Fibroblast of mammary gland (primary cell): ENCODE measurements around the gene ME3.

Experiments used
- DNase-seq: peaks from one replicate; pipeline ENCODE4 v3.0.0-alpha.2; 2010; ENCODE audit warnings: low read depth
- H3K4me3 ChIP-seq: 2 replicates; pipeline ENCODE4 v1.5.1; 2011; ENCODE audit warnings: low read depth, mild to moderate bottlenecking, low read length, moderate library complexity; ENCODE audit not compliant: control insufficient read depth
- TF ChIP-seq, protein P1 (sequence below): conservative IDR thresholded peaks from 2 replicates; pipeline ENCODE4 v1.5.1; 2011; ENCODE audit warnings: low read depth, low read length, inconsistent platforms; ENCODE audit not compliant: control insufficient read depth, insufficient read depth

ME3 gene

DNA sequence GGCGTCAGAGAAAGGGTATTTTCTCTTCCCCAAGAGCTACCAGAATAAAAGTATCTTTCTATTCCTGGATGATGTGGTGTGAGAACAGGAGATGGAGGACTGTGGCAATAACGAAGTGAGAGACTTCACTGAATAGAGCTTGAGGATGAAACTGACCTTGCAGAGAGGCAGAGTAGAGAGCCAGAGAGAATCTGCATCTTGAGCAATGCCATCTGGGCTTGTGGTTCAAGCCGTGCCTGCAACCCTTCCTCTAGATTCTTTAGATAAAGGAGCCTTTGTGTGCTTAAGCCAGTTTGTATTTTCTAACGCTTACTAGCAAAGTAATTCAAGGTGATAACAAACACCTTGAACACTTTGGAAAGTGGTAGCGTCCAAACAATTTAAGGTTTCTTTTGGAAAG lies 2.2 kb downstream of the ME3 start:
- H3K4me3 ChIP-seq: no peak overlapping the region
- DNase-seq: peak; percentile 66
- TF ChIP-seq, protein P1, sequence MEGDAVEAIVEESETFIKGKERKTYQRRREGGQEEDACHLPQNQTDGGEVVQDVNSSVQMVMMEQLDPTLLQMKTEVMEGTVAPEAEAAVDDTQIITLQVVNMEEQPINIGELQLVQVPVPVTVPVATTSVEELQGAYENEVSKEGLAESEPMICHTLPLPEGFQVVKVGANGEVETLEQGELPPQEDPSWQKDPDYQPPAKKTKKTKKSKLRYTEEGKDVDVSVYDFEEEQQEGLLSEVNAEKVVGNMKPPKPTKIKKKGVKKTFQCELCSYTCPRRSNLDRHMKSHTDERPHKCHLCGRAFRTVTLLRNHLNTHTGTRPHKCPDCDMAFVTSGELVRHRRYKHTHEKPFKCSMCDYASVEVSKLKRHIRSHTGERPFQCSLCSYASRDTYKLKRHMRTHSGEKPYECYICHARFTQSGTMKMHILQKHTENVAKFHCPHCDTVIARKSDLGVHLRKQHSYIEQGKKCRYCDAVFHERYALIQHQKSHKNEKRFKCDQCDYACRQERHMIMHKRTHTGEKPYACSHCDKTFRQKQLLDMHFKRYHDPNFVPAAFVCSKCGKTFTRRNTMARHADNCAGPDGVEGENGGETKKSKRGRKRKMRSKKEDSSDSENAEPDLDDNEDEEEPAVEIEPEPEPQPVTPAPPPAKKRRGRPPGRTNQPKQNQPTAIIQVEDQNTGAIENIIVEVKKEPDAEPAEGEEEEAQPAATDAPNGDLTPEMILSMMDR: no peak

DNA sequence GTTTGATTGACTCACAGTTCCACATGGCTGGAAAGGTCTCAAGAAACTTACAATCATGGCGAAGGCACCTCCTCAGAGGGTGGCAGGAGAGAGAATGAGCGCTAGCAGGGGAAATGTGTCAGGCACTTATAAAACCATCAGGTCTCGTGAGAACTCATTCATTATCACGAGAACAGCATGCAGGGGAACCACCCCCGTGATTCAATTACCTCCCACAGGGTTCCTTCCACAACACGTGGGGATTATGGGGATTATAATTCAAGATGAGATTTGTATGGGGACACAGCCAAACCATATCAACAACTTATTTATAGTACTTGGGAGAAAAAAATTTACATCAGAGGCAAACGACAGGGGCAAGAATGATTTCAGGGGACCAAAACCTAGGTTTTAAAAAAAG lies 3.0 kb downstream of the ME3 start:
- no peak overlapping the region for H3K4me3 ChIP-seq
- TF ChIP-seq, protein P1: no peak
- no peak for DNase-seq

DNA sequence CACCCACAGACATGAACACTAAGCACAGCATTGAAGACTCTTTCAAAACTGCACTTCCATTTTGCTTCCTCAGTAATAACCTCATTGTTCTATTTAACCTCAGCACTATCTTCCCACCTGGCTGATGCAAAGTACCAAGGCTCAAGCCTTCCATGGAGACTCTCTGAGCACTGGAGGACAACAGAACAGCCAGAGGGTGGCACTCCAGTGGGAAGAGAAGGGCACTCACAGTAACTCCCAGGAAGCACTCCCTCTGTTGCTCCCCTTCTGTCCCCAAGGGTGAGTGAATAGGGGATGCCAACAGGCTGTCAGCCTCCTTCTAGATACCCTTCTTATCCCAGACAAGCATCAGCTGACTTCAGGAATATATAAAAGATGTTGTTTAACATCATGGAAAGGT lies 3.5 kb downstream of the ME3 start:
- TF ChIP-seq, protein P1: no peak
- no peak overlapping the region for H3K4me3 ChIP-seq
- DNase-seq: no peak

DNA sequence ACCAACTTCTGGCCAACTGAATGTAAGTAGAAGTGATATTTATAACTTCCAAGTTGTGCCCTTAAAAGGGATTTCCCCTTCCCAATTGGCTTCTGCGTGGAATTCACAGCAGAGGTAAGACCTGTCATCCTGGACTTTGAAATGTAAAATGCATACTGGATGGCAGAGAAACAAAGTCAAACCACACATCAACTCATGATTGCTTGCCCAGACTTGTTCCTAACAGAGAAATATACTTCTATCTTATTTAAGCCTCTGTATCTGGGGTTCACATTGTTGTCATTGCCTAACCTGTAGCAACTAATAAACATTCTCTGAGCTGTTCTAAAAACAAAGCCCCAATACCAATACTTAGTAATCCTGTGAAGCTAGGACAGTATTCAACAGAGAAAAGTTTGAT lies 6.2 kb downstream of the ME3 start:
- TF ChIP-seq, protein P1: no peak
- no peak for DNase-seq
- no peak overlapping the region for H3K4me3 ChIP-seq

DNA sequence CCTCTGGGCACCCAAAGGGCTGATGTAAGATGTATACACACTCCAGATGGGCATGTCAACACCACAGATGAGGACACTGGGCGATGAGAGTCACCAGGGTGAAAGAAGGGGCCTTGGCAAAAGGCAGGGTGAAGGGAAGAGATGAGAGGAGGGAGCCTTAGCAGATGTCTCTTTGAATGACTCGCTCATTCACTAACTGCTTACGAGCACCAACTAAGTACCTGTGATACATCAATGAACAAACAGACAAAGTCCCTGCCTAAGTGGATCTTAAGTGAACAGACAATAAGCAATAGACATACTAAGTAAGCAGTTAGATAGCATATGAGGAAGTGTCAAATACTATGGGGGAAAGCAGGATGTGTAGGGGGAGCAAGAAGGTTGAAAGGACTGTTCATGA lies 7.5 kb downstream of the ME3 start:
- DNase-seq: no peak
- TF ChIP-seq, protein P1: no peak
- no peak overlapping the region for H3K4me3 ChIP-seq

DNA sequence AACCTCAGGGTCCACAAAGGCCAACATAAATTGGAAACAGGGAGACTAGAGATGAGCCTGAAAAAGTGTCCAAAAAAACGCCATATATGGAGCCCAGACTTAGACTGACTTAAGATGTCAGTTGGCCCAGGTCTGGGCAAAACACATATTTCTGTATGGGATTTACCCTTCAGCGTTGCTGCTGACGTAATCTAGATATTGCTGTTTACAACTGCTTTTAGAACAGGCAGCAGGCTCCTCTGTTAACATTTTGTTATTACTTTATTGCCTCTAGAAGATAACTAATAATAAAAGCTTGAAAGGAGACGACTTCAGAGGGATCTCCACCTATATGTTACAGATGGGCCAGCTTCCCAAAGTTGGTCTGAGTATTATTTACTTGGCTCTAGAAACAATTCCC lies 8.7 kb downstream of the ME3 start:
- no peak overlapping the region for H3K4me3 ChIP-seq
- TF ChIP-seq, protein P1: no peak
- DNase-seq: no peak

DNA sequence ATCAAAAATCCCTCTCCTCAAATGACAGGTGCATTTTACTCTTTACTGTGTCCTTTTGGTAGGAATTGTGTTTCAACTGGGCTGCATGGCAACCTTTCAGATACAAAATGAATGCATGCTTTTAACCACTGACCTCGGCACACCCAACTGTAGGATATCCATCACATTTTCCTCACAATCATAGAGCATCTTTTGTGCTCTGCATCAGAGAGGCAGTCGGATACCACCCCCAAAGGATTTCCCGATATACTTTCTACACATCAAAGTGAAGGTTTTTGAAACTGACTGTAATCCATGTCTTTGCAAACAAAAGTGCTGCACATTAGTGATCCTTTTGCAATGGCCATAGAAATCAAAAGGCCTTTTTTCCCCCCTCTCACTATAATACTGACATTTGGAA lies 9.1 kb downstream of the ME3 start:
- no peak overlapping the region for H3K4me3 ChIP-seq
- DNase-seq: no peak
- TF ChIP-seq, protein P1: no peak
